OCI-LY1 (cell line): ENCODE results near the gene FAXDC2.

Source experiments
- CTCF ChIP-seq: fragments of 200-600 bp; sonication (generic), shearing (Covaris generic); IDR thresholded peaks from 2 replicates; pipeline ENCODE4 v1.5.1; 2017; ENCODE audit warnings: mild to moderate bottlenecking, antibody characterized with exemption, low read length, moderate library complexity, mixed read lengths
- EZH2 ChIP-seq: fragments of 200-600 bp; sonication (generic), shearing (Covaris generic); IDR thresholded peaks from 2 replicates; pipeline ENCODE4 v1.8.0; 2017; ENCODE audit warnings: borderline replicate concordance, mixed run types, mild to moderate bottlenecking, antibody characterized with exemption, low read length, moderate library complexity, mixed read lengths

GRCh38 chr5:154834053-154834452 lies 16.4 kb downstream of the FAXDC2 start:
- TF ChIP-seq CTCF (no peak), EZH2 (no peak)
